ENCODE measurements around the gene CCDC78.

The CCDC78 gene

GRCh38 chr16:726438-727290, at the start of gene CCDC78, which contains the start of gene HAGHL:
Gene CCDC78, minus strand, starts transcription at chr16:726443. Its CDS starts 76 bp downstream, at chr16:726367.
Gene HAGHL, plus strand, starts transcription at chr16:727106. Its CDS starts 404 bp downstream, at chr16:727510.
- DNase-seq (ENCODE audit: extremely low read depth in 1 of 2, low read depth in 1 of 2): peak in 1 of 2 donors; percentile 49

- no peak for DNase-seq (ENCODE audit: extremely low read depth in 1 of 2, low read depth in 1 of 2)
These were observed 49.1 kb upstream of the CCDC78 start for GRCh38 chr16:775236-775796.

GRCh38 chr16:774086-775001, 48.1 kb upstream of the CCDC78 start:
- DNase-seq (ENCODE audit: extremely low read depth in 1 of 2, low read depth in 1 of 2): no peak

DNA sequence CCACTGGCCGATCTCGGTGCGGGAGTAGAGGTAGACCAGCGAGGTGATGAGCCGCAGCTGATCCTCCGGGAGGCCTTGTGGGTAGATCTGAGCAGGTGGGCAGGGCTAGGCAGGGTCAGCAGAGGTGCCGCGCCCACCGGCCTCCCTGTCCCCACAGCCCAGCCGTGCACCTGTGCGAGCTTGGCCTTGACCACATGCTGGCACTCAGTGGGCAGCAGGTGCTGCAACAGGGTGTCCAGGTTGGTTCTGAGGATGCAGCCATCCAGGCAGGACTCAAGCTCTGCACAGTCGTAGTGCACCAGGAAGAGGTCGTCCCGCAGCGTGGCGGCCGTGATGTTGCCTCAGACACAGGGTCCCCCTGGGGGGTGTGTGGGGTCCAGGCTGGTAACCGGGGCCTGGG, 46.7 kb upstream of the CCDC78 start:
- DNase-seq (ENCODE audit: extremely low read depth in 1 of 2, low read depth in 1 of 2): no peak

- no peak for DNase-seq (ENCODE audit: extremely low read depth in 1 of 2, low read depth in 1 of 2)
These were observed 44.2 kb upstream of the CCDC78 start for GRCh38 chr16:770411-770810.

- DNase-seq (ENCODE audit: extremely low read depth in 1 of 2, low read depth in 1 of 2): no peak
These were observed 43.7 kb upstream of the CCDC78 start for GRCh38 chr16:769934-770333.

DNA sequence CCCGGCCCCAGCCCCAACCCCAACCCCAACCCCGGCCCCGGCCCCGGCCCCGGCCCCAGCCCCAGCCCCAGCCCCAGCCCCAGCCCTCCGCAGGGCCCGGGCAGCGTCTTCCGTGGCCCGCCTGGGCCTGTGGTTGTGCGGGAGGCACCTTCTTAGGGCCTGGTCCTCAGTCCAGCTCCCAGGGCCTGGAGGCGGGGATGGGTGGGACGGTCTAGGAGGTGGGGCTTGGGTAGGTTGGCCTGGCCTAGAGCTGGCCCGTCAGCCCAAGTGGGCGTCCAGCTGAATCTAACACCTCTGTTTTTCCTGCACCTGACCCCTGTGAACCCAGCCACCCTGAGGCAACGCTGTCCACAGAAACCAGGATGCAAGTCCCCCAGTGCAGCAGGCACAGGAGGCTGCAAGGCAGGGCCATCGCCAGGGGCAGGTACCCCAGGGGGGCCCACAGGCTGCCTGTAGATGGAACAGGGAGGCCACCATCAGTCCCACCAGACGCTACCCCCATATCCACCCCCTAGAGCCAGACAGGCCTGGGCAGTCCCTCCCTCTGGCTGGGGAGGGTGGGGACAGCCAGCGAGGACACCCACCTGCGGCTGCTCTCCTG, 43.0 kb upstream of the CCDC78 start:
- DNase-seq (ENCODE audit: extremely low read depth in 1 of 2, low read depth in 1 of 2): no peak

- no peak for DNase-seq (ENCODE audit: extremely low read depth in 1 of 2, low read depth in 1 of 2)
These were observed 42.2 kb upstream of the CCDC78 start for GRCh38 chr16:768428-768827.

DNA sequence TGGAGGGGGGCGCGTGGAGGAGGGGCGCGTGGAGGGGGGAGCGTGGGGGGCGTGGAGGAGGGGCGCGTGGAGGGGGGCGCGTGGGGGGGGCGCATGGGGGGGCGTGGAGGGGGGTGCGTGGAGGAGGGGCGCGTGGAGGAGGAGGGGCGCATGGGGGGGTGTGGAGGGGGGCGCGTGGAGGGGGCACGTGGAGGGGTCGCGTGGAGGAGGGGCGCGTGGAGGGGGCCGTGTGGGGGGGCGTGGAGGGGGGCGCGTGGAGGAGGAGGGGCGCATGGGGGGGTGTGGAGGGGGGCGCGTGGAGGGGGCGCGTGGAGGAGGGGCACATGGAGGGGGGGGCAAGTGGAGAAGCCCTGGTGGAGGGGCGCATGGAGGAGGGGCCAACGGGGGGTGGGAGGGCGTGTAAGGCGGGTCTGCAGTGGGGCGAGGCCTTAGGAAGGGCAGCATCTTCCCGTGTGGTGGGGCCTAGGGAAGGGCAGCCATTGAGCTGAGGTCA, 41.5 kb upstream of the CCDC78 start:
- DNase-seq (ENCODE audit: extremely low read depth in 1 of 2, low read depth in 1 of 2): no peak

- no peak for DNase-seq (ENCODE audit: extremely low read depth in 1 of 2, low read depth in 1 of 2)
These were observed 40.8 kb upstream of the CCDC78 start for GRCh38 chr16:766820-767640.

DNA sequence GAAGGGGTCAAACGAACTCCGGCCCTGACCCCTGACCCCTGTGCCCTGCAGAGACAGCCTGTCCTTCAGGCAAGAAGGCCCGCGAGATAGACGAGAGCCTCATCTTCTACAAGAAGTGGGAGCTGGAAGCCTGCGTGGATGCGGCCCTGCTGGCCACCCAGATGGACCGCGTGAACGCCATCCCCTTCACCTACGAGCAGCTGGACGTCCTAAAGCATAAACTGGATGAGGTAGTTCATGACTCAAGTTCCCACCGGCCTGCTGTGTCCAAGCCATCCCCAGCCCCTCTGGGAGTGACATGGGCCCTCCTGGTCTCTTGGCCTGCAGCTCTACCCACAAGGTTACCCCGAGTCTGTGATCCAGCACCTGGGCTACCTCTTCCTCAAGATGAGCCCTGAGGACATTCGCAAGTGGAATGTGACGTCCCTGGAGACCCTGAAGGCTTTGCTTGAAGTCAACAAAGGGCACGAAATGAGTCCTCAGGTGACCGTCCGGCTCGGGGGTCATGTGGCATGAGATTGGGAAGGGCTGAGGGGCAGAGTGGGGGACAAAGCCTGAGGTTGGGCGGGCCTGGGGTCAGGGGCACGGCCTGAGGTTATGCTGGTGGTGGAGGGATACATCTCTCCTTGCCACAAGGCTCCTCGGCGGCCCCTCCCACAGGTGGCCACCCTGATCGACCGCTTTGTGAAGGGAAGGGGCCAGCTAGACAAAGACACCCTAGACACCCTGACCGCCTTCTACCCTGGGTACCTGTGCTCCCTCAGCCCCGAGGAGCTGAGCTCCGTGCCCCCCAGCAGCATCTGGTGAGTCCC, 40.0 kb upstream of the CCDC78 start:
- no peak for DNase-seq (ENCODE audit: extremely low read depth in 1 of 2, low read depth in 1 of 2)

DNA sequence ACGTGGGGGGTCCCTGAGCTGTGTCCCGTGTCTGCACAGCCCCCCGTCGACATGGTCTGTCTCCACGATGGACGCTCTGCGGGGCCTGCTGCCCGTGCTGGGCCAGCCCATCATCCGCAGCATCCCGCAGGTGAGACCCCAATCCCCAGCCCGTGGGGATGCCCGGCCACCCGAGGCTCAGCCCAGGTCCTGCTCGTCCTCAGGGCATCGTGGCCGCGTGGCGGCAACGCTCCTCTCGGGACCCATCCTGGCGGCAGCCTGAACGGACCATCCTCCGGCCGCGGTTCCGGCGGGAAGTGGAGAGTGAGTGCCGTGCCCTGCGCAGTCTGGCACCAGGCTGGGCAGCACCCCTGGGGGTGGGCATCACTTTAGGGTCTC, 39.2 kb upstream of the CCDC78 start:
- DNase-seq (ENCODE audit: extremely low read depth in 1 of 2, low read depth in 1 of 2): no peak

DNA sequence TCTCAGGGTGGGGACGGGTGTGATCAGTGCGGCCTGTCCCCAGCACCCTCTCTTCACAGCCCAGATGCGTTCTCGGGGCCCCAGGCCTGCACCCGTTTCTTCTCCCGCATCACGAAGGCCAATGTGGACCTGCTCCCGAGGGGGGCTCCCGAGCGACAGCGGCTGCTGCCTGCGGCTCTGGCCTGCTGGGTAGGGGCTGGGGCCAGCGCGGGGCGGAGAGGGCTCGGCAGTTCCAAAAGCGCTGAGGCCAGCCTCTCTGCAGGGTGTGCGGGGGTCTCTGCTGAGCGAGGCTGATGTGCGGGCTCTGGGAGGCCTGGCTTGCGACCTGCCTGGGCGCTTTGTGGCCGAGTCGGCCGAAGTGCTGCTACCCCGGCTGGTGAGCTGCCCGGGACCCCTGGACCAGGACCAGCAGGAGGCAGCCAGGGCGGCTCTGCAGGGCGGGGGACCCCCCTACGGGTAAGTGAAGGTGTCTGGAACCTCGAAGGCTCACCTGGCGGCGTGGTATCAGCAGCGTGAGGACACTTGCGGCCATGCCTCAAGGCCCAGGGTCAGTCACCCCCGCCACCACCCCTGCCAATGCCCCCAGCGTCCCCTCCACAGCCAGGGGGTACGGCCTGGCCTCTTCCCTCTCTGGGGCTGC, 38.7 kb upstream of the CCDC78 start:
- DNase-seq (ENCODE audit: extremely low read depth in 1 of 2, low read depth in 1 of 2): no peak

GRCh38 chr16:764184-764750, 38.0 kb upstream of the CCDC78 start:
- DNase-seq (ENCODE audit: extremely low read depth in 1 of 2, low read depth in 1 of 2): no peak

DNA sequence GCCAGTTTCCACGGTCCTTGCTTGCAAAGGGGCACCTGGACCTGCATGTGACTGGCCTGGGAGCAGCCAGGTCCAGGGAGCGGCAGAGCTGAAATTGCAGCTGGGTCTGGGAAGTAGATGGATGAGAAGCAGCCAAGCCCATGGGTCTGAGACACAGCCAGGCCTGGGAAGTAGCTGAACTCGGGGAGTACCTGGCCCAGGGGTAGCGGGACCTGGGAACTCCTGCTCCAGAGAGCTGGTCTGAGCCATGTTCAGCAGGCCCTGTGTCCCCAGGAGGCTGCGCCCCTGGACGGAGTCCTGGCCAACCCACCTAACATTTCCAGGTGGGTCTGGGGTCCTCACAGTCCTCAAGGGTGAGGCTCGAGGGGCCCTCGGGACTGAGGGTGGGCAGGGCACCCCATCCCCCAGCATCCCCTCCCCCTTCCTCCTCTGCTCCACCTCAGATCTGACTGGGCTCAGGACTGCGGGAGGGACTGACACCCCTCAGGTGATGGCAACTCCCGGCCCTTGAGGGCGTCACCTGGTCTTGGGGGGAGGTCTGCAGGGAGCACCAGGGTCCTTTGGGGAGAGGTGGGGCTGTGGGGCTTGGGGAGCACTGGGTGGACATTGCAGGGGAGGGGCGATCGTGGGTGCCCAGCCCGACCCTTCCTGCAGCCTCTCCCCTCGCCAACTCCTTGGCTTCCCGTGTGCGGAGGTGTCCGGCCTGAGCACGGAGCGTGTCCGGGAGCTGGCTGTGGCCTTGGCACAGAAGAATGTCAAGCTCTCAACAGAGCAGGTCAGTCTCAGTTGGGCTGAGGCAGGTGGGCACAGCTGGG, 37.3 kb upstream of the CCDC78 start:
- no peak for DNase-seq (ENCODE audit: extremely low read depth in 1 of 2, low read depth in 1 of 2)

- DNase-seq (ENCODE audit: extremely low read depth in 1 of 2, low read depth in 1 of 2): no peak
These were observed 36.5 kb upstream of the CCDC78 start for GRCh38 chr16:762595-763268.

Data from stimulated activated CD8-positive, alpha-beta memory T cell treated with anti-CD3 and anti-CD28 coated beads, Interleukin-7, amount 100 ng/mL, for 48 hours (primary cell).